PFSK-1 (cell line): ENCODE measurements around the gene PDE8B.

Experiments used
- FOXP2 ChIP-seq: optimal IDR thresholded peaks from 2 replicates; pipeline ENCODE3; 2011; ENCODE audit warnings: borderline replicate concordance, control low read depth, inconsistent platforms; ENCODE audit not compliant: insufficient read depth; ENCODE audit errors: extremely low read length, extremely low read depth
- POLR2AphosphoS5 ChIP-seq: IDR thresholded peaks from 2 replicates; pipeline ENCODE4 v1.6.1; 2012; ENCODE audit warnings: low read depth, mild to moderate bottlenecking, control low read depth, low read length, moderate library complexity
- REST ChIP-seq, 2 experiments: IDR thresholded peaks; 2 replicates each; pipeline versions ENCODE4 v1.6.1 to v1.8.0; 2011 to 2012; ENCODE audit warnings: low read depth in 2 of 2, low read length in 2 of 2, control low read depth in 1 of 2, inconsistent platforms in 1 of 2, mild to moderate bottlenecking in 1 of 2, moderate library complexity in 1 of 2; ENCODE audit not compliant: insufficient read depth in 1 of 2
- SIN3A ChIP-seq: IDR thresholded peaks from 2 replicates; pipeline ENCODE4 v1.6.1; 2012; ENCODE audit warnings: mild to moderate bottlenecking, low read length, moderate library complexity, borderline replicate concordance; ENCODE audit not compliant: insufficient read depth
- TAF1 ChIP-seq: IDR thresholded peaks from 2 replicates; pipeline ENCODE4 v1.6.1; 2012; ENCODE audit warnings: low read length, control low read depth, borderline replicate concordance; ENCODE audit not compliant: insufficient read depth

PDE8B gene

GRCh38 chr5:77295863-77296378, 85.4 kb downstream of the PDE8B start:
- TF ChIP-seq REST (IDR thresholded peaks at IDR 0.05; ENCODE audit: insufficient read depth in 1 of 2, low read depth in 2 of 2, low read length in 2 of 2) (no peak), SIN3A (no peak), POLR2AphosphoS5 (no peak), FOXP2 (no peak), TAF1 (no peak)

- TF ChIP-seq SIN3A, result no peak
- TF ChIP-seq POLR2AphosphoS5, result no peak
- no peak for TF ChIP-seq FOXP2
- no peak for TF ChIP-seq TAF1
- TF ChIP-seq REST (IDR thresholded peaks at IDR 0.05; ENCODE audit: insufficient read depth in 1 of 2, low read depth in 2 of 2, low read length in 2 of 2), result no peak
Measured at GRCh38 chr5:77298146-77298545, 87.7 kb downstream of the PDE8B start.

- TF ChIP-seq SIN3A, result no peak
- no peak for TF ChIP-seq FOXP2
- no peak for TF ChIP-seq POLR2AphosphoS5
- no peak for TF ChIP-seq REST (IDR thresholded peaks at IDR 0.05; ENCODE audit: insufficient read depth in 1 of 2, low read depth in 2 of 2, low read length in 2 of 2)
- TF ChIP-seq TAF1, result no peak
Measured at GRCh38 chr5:77300451-77300850, 90.0 kb downstream of the PDE8B start.

GRCh38 chr5:77301447-77301883, 91.0 kb downstream of the PDE8B start:
- no peak for TF ChIP-seq POLR2AphosphoS5
- TF ChIP-seq REST (IDR thresholded peaks at IDR 0.05; ENCODE audit: insufficient read depth in 1 of 2, low read depth in 2 of 2, low read length in 2 of 2), result no peak
- TF ChIP-seq SIN3A, result no peak
- no peak for TF ChIP-seq FOXP2
- TF ChIP-seq TAF1, result no peak

- no peak for TF ChIP-seq SIN3A
- TF ChIP-seq POLR2AphosphoS5, result no peak
- TF ChIP-seq REST (IDR thresholded peaks at IDR 0.05; ENCODE audit: insufficient read depth in 1 of 2, low read depth in 2 of 2, low read length in 2 of 2), result no peak
- TF ChIP-seq TAF1, result no peak
- TF ChIP-seq FOXP2, result no peak
Measured at GRCh38 chr5:77302247-77302646, 91.8 kb downstream of the PDE8B start.
